Nephron (organoid): ENCODE results near the gene NLGN2.

Experiments used
- H3K27ac Mint-ChIP-seq, 3 experiments: 2 replicates each; pipeline ENCODE4 v1.8.0; 2020; ENCODE audit warnings: mixed read lengths in 3 of 3, mild to moderate bottlenecking in 2 of 3, moderate library complexity in 1 of 3
- H3K27me3 Mint-ChIP-seq: 2 replicates; pipeline ENCODE4 v1.8.0; 2021; ENCODE audit warnings: low read depth, mild to moderate bottlenecking, moderate library complexity, mixed read lengths
- H3K36me3 Mint-ChIP-seq: 2 replicates; pipeline ENCODE4 v1.8.0; 2020; ENCODE audit warnings: low read depth, mixed read lengths
- H3K4me1 Mint-ChIP-seq: 2 replicates; pipeline ENCODE4 v1.8.0; 2020; ENCODE audit warnings: mixed read lengths
- H3K4me3 Mint-ChIP-seq, 3 experiments: 2 replicates each; pipeline ENCODE4 v1.8.0; 2020; ENCODE audit warnings: mild to moderate bottlenecking in 3 of 3, mixed read lengths in 3 of 3, moderate library complexity in 2 of 3
- H3K9me3 Mint-ChIP-seq: 2 replicates; pipeline ENCODE4 v1.8.0; 2020; ENCODE audit warnings: mixed read lengths
- CTCF ChIP-seq, 3 experiments: fragments of 200-600 bp; sonication (generic); IDR thresholded peaks; one replicate each; pipeline ENCODE4 v1.5.0; 2021; ENCODE audit warnings: antibody characterized with exemption in 3 of 3; ENCODE audit not compliant: unreplicated experiment in 3 of 3

Gene NLGN2

GRCh38 chr17:7435676-7436555 lies 28.3 kb downstream of the NLGN2 start:
- H3K4me3 Mint-ChIP-seq = peak overlapping the region; percentile 87 to 92 (median 91)
- H3K36me3 Mint-ChIP-seq = no peaks in the 10 kb centered on the region
- H3K27me3 Mint-ChIP-seq = peaks cover 22% of the 10 kb centered on the region
- H3K4me1 Mint-ChIP-seq = peaks cover 33% of the 10 kb centered on the region
- no peaks in the 10 kb centered on the region for H3K9me3 Mint-ChIP-seq
- TF ChIP-seq CTCF (IDR thresholded peaks at IDR 0.05; ENCODE audit: unreplicated experiment in 3 of 3) = peak in 1 of 3 experiments; percentile 12
- H3K27ac Mint-ChIP-seq = peak overlapping the region; percentile 78 to 91 (median 88)

- Mint-ChIP-seq H3K9me3 (no peaks in the 10 kb centered on the region), H3K27ac (peak overlapping the region in 2 of 3 experiments; percentile 53 to 85), H3K27me3 (peaks cover 22% of the 10 kb centered on the region), H3K36me3 (no peaks in the 10 kb centered on the region), H3K4me1 (peaks cover 42% of the 10 kb centered on the region), H3K4me3 (peak overlapping the region; percentile 87 to 92 (median 91))
- peak; percentile 70 to 91 (median 72) for TF ChIP-seq CTCF (IDR thresholded peaks at IDR 0.05; ENCODE audit: unreplicated experiment in 3 of 3)
Observed at GRCh38 chr17:7436556-7437368, 29.1 kb downstream of the NLGN2 start.

GRCh38 chr17:7437369-7437863 lies 29.8 kb downstream of the NLGN2 start:
- no peak for TF ChIP-seq CTCF (IDR thresholded peaks at IDR 0.05; ENCODE audit: unreplicated experiment in 3 of 3)
- H3K4me1 Mint-ChIP-seq = peaks cover 48% of the 10 kb centered on the region
- H3K4me3 Mint-ChIP-seq = peak overlapping the region; percentile 87 to 92 (median 91)
- H3K36me3 Mint-ChIP-seq = no peaks in the 10 kb centered on the region
- H3K9me3 Mint-ChIP-seq = no peaks in the 10 kb centered on the region
- H3K27ac Mint-ChIP-seq = peak overlapping the region; percentile 89 to 97 (median 90)
- peaks cover 22% of the 10 kb centered on the region for H3K27me3 Mint-ChIP-seq

GRCh38 chr17:7437950-7438614 lies 30.4 kb downstream of the NLGN2 start:
- peaks cover 51% of the 10 kb centered on the region for H3K4me1 Mint-ChIP-seq
- no peaks in the 10 kb centered on the region for H3K9me3 Mint-ChIP-seq
- peak overlapping the region; percentile 89 to 97 (median 90) for H3K27ac Mint-ChIP-seq
- peak overlapping the region; percentile 87 to 92 (median 91) for H3K4me3 Mint-ChIP-seq
- H3K36me3 Mint-ChIP-seq = no peaks in the 10 kb centered on the region
- peaks cover 22% of the 10 kb centered on the region for H3K27me3 Mint-ChIP-seq
- TF ChIP-seq CTCF (IDR thresholded peaks at IDR 0.05; ENCODE audit: unreplicated experiment in 3 of 3) = no peak

- H3K36me3 Mint-ChIP-seq = no peaks in the 10 kb centered on the region
- peak overlapping the region; percentile 82 to 90 (median 84) for H3K27ac Mint-ChIP-seq
- TF ChIP-seq CTCF (IDR thresholded peaks at IDR 0.05; ENCODE audit: unreplicated experiment in 3 of 3) = no peak
- no peaks in the 10 kb centered on the region for H3K9me3 Mint-ChIP-seq
- peaks cover 22% of the 10 kb centered on the region for H3K27me3 Mint-ChIP-seq
- H3K4me1 Mint-ChIP-seq = peaks cover 59% of the 10 kb centered on the region
- H3K4me3 Mint-ChIP-seq = peak overlapping the region; percentile 87 to 92 (median 91)
Observed at GRCh38 chr17:7438656-7439460, 31.2 kb downstream of the NLGN2 start.
